ENCODE measurements around the gene ADORA1. TPM values are rescaled to one million over a fixed set of nuclear protein-coding genes. Genes with fewer than 3 reads are reported as not detected.

ADORA1 gene
- total and polyA plus RNA-seq, 2 of the 13 experiments (the other 11 are each of a cell fraction or from before 2014, with no cell fraction given), result 0.11 TPM; not detected in 1

DNA sequence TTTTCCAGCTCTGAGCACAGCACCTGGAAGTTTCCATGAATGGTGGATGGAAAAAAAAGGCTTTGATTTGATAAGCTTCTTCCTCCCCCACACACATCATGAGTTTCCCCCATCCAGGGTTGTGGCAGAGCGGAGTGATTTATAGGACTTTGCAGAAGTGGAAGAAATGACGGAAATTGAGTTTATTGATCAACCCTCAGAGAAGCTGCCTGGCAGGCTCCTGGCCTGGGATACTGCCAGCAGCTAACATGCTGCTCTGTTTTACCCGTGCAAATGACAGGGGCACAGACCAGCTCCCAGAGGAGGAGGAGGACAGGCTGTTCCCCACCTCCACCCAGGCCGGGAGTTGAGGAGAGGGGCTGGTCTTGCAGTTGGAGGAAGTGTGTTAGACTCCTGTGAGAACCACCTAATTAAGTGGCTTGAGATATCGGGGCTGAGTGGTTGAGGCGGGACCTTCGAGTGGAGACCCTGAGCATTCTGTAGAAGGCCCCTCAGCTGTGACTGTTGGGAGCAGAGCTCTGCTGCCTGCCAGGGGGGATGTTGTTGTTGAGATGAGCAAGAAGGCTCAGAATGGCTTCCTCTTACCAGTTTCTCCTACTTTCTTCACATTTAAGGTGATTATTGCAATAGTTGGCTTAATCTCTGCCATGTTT lies 21.8 kb downstream of the ADORA1 start:
- no TSS peak for BruUV-seq (replicated peaks)
- ATAC-seq, result no peak
- CTCF ChIA-PET (ENCODE audit: low intra/inter-chr PET ratio, low total read pairs), result no interaction called here
- Histone ChIP-seq H3K36me3 (replicated peaks in 1 of 2; ENCODE audit: control insufficient read depth in 1 of 2, insufficient read depth in 2 of 2, low read length in 2 of 2) (no peaks in the 10 kb centered on the region), H3K27me3 (ENCODE audit: control insufficient read depth in 1 of 2, insufficient read depth in 2 of 2, low read length in 2 of 2) (peaks cover 2 to 29% of the 10 kb centered on the region in 2 experiments; a peak in 4 of 5 replicates), H2AFZ (ENCODE audit: low read length) (no peak overlapping the region), H3K4me2 (ENCODE audit: low read depth, low read length) (no peak overlapping the region), H3K79me2 (ENCODE audit: insufficient read depth, low read length) (no peaks in the 10 kb centered on the region), H3K9me3 (ENCODE audit: low read length) (no peaks in the 10 kb centered on the region), H3K9ac (ENCODE audit: insufficient read depth, low read depth, low read length) (no peak overlapping the region), H3K27ac (ENCODE audit: extremely low read length, insufficient read depth, low read length) (no peak overlapping the region), H3K4me1 (ENCODE audit: insufficient read depth, low read length) (0 out of 2 replicates have a peak, but pooled peaks cover 6% of the 10 kb centered on the region), H4K20me1 (ENCODE audit: insufficient read depth, low read length) (no peaks in the 10 kb centered on the region), H3K4me3 (replicated peaks in 1 of 3; ENCODE audit: insufficient read depth in 1 of 3, low read depth in 2 of 3, low read length in 3 of 3) (no peak overlapping the region)
- intact Hi-C loops (cut with micrococcal nuclease; ENCODE audit: unreplicated experiment), result no loop called here
- POLR2A ChIA-PET, result no interaction called here
- DNase-seq (ENCODE audit: low spot score), result no peak
- TF ChIP-seq TCF7 (IDR thresholded peaks at IDR 0.05; ENCODE audit: low read depth), result no peak
- TF ChIP-seq ZNF652 (CRISPR knock-in tag; IDR thresholded peaks at IDR 0.05; ENCODE audit: borderline replicate concordance, low read depth), result no peak
- TF ChIP-seq RFX1 (IDR thresholded peaks at IDR 0.05), result no peak
- no peak for TF ChIP-seq JDP2 (CRISPR knock-in tag; IDR thresholded peaks at IDR 0.05; ENCODE audit: borderline replicate concordance)
- TF ChIP-seq ZNF225 (CRISPR knock-in tag; IDR thresholded peaks at IDR 0.05), result no peak
- TF ChIP-seq ZSCAN9 (CRISPR knock-in tag; IDR thresholded peaks at IDR 0.05; ENCODE audit: borderline replicate concordance), result no peak
- TF ChIP-seq RXRB (CRISPR knock-in tag; IDR thresholded peaks at IDR 0.05; ENCODE audit: borderline replicate concordance), result no peak
- TF ChIP-seq MEF2D (CRISPR knock-in tag; IDR thresholded peaks at IDR 0.05), result no peak
- no peak for TF ChIP-seq TSC22D2 (CRISPR knock-in tag; IDR thresholded peaks at IDR 0.05; ENCODE audit: borderline replicate concordance)
- TF ChIP-seq SOX5 (CRISPR knock-in tag; IDR thresholded peaks at IDR 0.05; ENCODE audit: borderline replicate concordance), result no peak
- FAIRE-seq, result no peak
- 53% methylated on average over 5 of the region's 7 CpGs for WGBS (ENCODE audit: low lambda C conversion rate)
- in situ Hi-C loops (cut with HindIII; ENCODE audit: extremely low pct_ligation_motif_present, low pct_unique_long_range_greater_than_20kb), result no loop called here

Measured in HepG2 (cell line).